ENCODE results near the gene SIM2.

The SIM2 gene

DNA sequence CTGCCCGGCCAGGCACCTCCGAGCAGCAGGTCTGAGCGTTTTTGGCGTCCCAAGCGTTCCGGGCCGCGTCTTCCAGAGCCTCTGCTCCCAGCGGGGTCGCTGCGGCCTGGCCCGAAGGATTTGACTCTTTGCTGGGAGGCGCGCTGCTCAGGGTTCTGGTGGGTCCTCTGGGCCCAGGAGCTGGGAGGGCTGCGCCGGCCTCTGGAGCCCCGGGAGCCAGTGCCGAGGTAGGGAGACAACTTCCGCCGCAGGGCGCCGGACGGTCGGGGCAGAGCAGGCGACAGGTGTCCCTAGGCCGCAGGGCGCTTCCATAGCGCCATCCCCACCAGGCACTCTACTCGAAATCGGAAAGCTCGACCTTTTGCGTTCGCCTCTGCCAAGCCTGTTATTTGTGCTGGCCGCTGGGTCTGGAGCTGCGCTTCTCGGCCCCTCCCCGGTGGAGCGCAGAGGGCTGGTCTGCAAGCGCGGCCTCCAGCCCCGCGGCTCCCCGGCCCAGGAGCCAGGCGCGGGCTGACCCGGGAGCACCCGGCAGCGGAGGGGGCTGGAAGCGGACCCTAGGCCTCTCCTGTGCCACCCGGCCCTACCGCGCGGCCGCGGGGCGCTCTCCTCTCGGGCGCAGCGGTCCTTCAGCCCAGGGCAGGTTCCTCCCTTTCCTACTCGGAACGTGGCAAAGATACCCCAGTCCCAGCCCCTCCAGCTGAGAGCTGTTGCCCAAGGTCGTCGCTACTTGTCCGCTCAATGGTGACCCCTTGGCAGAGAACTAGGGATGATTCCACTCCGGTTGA, 2.2 kb downstream of the SIM2 start:
- no peak for DNase-seq

DNA sequence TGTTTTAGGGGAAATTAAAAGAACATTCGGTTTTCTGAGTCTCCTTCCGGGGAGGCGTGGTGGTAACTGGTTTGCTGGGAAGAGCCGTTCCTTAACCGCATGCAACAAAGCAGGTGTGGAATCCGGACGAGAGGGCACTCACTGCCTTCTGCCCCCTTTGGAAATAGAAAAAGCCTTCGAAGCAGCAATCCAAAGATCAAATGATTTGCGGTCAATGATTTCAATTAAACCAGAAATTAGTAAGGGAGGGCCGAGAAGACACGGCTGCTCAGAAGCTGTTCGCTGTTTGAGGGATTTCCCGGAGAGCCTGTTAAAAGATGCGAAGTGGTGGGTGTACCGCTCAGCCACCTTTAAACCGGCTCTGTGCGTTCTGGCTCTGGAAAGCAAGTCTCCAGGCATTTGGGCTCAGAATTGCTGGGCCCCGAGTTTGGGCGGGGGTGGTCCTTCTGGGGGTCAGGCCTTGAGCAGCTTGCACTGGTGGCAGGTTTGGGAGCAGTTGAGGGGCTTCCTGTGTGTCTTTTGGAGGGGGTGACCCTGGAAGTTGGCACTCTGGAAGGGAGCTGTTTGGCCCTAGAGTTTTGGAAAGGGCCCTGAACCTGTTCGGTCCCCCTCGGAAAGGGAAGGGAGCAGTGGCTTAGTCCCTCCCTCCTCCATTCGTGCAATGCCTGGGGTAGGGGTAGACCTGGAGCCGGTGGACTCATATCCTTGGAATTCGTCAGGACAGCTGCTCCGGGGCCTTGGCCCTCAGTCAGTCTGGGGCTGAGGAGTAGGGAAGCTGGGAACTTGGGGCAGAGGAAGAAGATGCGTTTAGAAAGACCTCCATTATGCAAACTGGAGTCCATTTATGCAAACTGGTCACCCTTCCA, 3.1 kb downstream of the SIM2 start:
- DNase-seq, result no peak

DNA sequence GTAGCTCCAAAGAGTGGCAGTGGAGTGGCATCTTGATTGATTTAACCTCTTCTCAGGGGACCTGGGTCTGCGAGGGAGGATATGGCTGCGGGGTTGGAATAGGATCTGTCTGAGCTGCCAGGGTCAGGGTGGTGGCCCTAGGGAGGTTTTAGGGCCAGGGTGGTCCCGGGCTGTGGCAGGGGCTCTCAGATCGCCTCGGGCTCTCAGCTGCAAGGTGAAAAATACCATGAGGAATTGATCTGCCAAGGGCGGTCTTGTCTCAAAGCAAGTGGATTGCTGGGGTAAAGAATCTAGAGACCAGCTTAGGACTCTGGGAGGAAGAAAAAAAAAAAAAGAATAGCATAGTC, 3.7 kb downstream of the SIM2 start:
- no peak for DNase-seq

DNA sequence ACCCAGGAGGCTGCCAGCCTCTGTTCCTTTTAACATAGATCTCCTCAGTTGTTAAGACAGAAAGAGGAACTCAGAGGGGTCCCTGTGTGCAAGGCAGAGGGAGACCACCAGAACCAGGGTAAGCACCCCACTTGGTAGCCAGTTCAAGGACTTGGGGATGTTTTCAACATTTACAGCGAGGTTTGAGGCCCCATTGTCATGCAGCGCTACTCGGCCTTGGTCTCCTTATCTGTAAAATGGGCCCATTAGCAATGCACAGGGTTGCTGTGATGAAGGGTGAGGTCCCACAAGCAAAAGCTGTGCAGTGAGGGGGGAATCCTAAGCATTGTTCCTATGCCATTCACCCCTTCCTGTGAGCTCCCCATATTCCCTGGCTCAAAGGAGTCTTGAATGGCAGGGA, 4.2 kb downstream of the SIM2 start:
- DNase-seq, result no peak

DNA sequence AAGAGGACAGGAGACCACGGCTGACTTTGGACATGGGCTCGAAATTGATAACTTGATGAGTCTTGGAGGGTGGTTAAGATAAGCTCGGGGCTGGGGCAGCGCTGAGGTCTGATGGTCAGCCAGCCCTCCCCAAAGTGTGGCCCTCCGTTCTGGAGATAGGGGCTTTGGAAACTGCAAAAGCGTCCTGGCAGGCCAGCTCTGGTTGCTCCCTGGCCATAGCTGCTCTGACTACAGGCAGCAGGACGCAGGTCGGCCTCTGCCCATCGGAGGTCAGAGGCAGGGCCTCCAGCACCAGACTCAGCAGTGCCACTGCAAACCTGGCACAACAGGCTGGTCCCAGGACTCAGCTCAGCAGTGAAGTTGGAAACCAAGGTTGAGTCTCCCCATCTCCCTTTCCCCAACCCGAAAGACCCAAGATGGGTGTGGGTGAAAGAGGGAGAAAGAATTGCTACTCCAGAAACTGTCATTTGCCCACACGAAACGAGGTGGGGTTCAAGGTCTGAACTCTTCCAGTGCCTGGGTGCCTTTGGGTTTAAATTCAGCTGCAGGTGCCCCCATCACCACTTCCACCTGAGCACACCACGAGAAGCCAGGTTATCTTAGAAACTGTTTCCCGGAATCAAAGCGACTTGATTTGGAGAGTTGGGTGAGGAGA, 4.8 kb downstream of the SIM2 start:
- DNase-seq, result no peak

DNA sequence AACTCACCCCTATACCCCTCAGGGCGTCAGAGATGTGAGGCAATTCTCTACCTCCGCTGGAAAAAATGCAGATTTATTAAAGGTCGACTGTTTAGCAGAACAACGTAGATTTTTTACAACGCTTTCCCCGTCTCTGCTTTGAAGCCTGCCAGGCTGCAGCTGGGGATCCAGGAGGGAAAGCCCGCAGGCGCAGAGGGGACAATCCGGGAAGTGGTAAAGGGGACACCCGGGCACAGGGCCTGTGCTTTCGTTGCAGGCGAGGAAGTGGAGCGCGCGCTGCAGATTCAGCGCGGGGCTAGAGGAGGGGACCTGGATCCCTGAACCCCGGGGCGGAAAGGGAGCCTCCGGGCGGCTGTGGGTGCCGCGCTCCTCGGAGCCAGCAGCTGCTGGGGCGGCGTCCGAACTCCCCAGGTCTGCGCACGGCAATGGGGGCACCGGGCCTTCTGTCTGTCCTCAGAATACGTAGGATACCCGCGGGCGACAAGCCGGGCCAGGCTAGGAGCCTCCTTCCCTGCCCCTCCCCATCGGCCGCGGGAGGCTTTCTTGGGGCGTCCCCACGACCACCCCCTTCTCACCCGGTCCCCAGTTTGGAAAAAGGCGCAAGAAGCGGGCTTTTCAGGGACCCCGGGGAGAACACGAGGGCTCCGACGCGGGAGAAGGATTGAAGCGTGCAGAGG, 5.5 kb downstream of the SIM2 start:
- DNase-seq, result no peak

DNA sequence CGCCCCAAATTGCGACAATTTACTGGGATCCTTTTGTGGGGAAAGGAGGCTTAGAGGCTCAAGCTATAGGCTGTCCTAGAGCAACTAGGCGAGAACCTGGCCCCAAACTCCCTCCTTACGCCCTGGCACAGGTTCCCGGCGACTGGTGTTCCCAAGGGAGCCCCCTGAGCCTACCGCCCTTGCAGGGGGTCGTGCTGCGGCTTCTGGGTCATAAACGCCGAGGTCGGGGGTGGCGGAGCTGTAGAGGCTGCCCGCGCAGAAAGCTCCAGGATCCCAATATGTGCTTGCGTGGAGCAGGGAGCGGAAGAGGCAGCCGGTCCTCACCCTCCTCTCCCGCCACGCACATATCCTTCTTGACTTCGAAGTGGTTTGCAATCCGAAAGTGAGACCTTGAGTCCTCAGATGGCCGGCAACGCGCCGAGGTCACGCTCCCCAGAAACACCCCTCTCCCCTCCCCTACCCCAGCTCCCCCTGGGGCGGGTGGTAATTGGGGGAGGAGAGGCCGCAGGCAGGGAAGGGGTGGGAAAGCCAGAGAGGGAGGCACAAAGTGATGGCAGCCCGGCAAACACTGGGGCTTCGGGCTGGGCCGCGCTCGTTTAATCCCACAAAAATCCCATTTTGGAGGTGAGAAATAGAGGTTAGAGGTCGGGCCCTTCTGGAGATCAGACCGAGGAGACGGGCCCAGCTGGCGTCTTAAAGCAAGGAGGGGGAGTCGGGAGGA, 6.2 kb downstream of the SIM2 start:
- DNase-seq, result no peak

DNA sequence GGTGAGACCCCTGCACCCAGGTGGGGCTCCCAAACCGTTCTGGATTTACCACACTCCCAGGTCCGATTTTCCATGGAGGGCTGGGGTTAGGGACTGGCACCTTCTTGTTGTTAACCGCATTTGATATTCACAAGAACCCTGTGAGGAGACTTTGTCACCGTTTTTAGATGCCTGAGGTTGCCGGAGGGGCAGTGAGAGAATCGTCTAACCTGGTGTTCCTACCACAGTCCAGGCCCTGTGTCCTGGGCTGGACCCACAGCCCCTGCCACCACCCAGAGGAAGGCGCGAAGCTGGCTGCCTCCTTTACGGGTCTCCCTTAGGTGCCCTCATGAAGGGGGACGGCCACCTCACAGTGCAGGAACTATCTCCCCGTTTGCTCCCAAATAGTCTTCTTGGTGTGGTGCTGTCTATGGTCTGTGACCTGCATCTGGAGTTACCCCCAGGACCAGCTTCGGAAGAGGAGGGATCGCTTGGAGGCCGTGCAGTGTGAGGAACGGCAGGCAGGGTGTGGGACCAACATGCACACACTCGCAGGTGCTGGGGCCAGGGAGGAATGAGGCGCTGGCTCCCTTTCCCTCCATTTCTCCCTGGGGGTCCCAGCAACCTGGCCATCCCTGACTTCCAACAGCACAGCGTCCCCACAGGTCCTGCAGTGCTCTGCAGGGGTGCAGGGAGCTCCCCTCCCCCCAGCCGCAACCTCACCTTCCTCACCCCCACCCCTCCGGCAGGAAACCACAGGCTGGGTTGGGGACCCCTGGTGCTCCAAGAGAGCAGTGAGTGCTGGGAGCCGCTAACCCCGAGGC, 7.0 kb downstream of the SIM2 start:
- no peak for DNase-seq

DNA sequence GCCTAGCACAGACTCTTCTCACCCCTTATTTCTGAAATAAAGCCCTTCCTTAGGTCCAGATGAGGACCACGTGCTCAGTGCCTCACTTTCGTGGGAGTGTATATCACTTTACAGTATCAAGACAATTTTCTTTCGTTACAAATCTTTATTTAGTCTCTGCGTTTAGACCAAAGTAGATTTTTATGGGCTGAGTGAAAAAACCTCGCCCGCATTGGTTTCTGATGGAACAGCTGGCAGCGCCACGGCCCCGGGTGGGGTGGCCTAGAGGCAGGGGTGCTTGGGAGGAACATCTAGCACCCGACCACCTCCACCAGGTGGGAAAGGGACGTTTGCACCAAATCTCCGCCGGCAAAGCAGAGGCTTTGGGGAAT, 7.6 kb downstream of the SIM2 start:
- no peak for DNase-seq

DNA sequence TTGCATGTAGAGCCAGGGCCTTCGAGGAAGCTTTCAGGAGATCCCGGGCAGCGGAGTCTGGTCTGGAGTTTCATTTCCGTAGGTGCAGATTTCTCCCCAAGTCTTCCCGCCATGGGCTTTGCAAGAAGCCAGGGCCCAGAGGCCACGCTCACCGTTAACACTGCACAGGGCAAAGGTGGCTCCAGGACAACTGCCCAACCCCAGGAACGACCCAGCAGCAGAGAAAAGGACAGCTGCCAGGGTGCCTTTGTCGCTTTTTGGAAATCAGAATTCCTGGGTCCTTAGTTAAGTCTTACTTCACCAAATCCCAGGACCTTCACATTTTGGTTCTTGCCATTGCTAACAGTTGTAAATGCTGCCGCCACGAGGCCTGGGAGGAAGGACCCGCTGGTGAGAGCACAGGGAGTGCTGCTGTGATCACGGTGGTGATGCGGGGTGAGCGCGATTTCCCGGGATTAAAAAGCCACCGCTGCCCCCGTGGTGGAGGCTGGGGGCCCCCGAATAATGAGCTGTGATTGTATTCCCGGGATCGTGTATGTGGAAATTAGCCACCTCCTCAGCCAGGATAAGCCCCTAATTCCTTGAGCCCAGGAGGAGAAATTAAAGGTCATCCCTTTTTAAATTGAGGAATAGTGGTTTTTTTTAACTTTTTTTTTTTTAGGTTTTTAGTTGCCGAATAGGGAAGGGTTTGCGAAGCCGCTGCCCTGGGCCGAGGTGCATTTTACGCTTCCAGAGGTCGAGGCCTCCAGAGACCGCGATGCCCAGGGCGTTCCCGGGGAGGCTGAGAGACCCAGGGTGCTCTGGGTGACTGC, 8.2 kb downstream of the SIM2 start:
- no peak for DNase-seq

DNA sequence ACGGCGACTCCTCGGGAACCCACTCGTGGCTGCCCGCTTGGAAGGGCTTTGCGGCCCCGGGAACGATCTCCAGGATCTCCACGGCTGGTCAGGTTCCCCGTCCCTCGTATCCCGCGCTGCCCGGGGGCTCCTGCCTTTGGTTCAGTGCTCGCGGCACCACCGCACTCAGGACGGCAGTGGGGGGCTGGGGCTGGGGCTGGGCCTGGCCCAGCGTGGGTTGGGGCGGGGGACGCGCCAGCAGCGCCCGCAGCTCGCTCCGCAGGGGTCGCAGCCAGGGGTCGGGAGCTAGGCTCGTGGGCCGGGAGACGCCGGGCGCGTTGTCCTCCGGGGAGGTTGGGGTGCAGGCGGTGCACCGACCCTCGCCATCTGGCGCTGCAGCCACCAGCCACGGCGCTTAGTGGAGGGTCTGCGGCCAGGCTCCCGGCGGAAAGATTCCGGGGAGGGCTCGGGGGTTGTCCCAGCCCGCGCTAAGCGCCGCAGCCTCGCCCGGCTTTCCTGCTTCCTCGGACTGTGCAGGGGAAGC, 8.9 kb downstream of the SIM2 start:
- no peak for DNase-seq

DNA sequence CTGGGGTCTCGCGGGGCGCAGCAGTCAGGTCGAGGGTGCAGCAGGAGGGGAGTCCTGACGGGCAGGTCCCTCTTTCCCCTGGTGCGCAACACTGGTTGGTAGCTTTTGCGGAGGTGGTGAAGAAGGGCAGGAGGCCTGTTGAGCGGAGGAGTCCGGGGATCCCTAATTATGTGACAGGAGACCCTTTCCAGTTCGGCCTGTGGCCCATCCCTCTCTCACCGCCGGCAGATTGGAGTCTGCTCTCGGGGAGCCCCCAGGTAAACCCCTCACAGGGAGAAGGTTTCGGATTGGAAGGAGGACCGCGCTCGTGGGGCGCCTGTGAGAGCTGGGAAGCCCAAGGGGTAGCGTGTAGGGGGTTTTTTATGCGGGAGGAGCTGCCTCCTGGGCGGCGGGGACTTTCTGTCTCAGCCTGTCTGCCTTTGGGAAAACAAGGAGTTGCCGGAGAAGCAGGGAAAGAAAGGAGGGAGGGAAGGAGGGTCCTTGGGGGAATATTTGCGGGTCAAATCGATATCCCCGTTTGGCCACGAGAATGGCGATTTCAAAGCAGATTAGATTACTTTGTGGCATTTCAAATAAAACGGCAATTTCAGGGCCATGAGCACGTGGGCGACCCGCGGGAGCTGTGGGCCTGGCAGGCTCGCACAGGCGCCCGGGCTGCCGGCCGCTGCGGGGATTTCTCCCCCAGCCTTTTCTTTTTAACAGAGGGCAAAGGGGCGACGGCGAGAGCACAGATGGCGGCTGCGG, 9.5 kb downstream of the SIM2 start:
- no peak for DNase-seq

DNA sequence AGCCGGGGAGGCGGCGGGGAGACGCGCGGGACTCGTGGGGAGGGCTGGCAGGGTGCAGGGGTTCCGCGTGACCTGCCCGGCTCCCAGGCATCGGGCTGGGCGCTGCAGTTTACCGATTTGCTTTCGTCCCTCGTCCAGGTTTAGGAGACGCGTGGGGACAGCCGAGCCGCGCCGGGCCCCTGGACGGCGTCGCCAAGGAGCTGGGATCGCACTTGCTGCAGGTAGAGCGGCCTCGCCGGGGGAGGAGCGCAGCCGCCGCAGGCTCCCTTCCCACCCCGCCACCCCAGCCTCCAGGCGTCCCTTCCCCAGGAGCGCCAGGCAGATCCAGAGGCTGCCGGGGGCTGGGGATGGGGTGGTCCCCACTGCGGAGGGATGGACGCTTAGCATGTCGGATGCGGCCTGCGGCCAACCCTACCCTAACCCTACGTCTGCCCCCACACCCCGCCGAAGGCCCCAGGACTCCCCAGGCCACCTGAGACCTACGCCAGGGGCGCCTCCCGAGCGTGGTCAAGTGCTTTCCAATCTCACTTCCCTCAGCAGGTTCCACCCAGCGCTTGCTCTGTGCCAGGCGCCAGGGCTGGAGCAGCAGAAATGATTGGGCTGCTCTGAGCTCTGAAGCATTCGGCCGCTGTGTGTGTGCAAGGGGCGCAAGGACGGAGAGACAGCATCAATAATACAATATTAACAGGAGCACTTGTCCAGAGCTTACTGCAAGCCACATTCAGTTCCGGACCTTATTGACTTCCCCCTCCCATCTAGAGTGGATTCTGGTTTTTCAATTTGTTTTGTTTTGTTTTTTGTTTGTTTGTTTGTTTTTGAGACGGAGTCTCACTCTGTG, 10.3 kb downstream of the SIM2 start:
- DNase-seq, result no peak

DNA sequence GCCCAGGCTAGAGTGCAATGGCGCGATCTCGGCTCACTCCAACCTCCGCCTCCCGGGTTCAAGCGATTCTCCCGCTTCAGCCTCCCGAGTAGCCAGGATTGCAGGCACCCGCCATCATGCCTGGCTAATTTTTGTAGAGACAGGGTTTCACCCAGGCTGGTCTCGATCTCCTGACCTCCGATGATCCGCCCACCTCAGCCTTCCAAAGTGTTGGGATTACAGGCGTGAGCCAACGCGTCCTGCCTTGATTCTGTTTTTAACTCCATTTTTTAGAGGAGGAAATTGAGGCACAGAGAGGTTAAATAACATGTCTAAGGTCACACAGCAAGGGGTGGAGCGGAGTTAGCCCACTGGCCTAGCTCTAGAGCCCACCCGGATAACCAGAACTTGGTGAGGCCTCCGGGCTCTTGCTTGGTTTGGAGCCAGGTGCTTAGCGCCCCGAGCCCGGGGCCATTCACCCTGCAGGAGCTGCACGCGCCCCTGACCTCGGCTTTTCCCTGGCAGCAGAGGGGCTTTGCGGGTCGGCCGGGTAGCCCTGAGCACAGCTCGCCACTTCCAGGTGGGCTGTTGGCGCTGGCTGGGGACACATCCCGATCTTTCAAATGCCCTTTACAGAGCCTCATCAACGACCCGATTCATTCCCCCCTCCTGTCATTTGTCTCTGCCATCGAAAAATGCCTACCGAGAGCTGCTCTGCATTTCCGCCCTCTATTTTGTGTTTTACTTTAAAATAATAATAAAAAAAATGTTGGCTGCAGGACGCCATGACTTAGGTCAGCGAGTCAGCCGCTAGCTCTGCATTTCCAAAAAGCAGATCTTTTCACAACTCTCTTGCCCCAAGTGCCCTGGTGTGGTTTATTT, 11.2 kb downstream of the SIM2 start:
- no peak for DNase-seq

DNA sequence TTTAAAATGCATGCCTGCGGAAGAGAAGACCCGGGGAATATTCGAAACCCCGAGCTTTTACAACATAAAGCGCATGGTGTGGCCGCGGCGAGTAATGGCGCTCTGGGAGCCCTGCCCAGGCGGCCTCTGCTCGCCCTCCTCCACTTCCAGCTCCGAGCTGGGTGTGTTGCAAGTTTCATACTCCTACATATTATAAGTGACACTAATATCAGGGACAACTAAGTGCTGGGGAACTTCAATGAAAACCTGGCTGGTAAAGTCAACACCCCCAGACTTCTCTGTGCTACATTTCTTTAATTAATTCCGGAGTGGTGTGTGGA, 11.8 kb downstream of the SIM2 start:
- no peak for DNase-seq

DNA sequence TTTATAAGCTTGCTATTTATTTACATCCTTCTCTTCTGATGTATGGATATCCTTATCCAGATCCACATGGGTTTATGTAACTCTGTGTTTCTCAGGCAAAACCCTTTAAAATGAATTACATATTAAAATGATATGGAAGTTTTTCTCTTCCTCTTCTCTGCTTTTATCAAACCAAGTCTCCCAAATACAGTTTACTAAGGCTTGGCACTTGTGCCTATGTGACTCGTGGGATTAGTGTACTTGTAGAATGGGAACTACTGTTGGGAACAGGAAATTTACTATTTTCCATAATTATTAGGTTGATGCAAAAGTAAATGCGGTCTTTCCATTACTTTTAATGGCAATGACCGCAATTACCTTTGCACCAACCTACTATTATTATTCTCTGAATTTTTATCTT, 14.8 kb downstream of the SIM2 start:
- DNase-seq, result no peak

DNA sequence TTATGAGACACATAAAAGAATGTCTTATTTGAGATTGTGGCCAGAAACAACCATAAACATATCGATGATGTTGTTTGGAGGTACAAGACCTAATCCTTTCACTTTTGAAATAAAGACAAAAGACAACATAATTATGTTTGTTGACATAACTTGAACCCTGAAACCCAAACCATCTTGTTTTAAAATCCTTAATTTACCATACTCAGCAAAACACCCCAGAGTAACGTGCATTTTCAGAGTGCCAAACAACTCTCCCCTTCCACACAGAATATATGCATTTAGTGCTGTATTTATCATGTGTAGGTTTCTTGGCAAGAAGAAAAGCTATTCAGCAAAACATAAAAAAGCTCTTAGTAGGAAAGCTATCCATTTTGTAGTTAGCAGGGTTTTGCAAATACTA, 17.5 kb downstream of the SIM2 start:
- no peak for DNase-seq

DNA sequence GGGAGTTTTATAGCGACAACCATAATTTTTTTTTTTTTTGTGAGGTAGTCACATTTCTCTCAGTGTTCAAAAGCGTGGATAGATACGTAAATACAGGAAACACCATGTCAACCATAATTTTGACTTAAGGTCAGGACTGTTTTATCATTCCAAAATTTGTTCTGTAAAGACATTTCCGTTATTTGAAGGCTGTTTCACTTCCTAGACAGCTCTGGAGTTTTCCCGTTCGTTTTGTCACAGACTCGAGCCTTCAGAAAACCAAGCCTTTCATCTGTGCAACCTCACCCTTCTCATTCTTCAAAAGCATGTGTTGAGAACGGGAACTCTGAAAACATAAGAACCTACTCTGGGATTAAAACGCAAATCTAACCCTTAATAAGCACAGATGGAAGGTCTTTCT, 17.9 kb downstream of the SIM2 start:
- no peak for DNase-seq
